C4-2B (cell line): Measurements from ENCODE around the gene FNIP2.

Experiments
- H3K27ac ChIP-seq: fragments of 450-650 bp; 2 replicates; pipeline ENCODE4 v1.5.1; 2017
- ZFX ChIP-seq: fragments of 450-650 bp; IDR thresholded peaks from 2 replicates; pipeline ENCODE4 v1.6.1; 2017
- TF ChIP-seq, protein P1 (sequence below): fragments of 450-650 bp; conservative IDR thresholded peaks from 2 replicates; pipeline ENCODE4 v1.5.1; 2017; ENCODE audit warnings: mild to moderate bottlenecking

FNIP2 gene

DNA sequence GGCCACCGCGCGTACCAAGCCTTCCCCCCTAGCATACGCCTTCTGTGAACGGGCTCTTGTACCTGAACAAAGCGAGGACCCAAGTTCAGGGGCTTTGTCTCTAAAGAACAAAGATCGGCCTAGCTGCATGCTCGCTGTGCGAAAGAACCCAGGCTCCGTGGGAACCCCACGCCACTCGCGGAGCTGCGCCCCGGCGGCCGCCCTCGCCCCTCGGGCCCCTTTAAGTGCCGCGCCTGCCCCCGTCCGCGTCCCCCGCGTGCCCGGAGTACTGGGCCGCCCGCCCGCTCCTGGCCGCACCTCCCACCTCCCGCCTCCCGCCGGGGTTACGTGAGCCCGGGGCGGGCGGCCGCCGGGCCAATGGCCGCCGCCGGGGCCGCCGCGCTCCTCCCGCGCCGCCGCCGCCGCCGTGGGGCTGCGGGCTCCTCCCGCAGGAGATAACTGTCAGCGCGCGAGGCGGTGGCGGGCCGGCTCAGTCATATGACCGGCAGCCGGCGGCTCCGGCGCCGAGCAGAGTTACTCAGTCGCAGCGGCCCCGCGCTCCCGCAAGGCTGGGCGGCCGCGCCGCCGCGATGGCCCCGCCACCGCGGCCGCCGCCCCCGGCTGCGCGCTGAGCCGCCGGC is at the start of gene FNIP2:
Gene FNIP2, plus strand, starts transcription at position 472 of the 620 bp plus-strand sequence. CDS start 187 bp downstream, outside the sequence.
- TF ChIP-seq, protein P1, sequence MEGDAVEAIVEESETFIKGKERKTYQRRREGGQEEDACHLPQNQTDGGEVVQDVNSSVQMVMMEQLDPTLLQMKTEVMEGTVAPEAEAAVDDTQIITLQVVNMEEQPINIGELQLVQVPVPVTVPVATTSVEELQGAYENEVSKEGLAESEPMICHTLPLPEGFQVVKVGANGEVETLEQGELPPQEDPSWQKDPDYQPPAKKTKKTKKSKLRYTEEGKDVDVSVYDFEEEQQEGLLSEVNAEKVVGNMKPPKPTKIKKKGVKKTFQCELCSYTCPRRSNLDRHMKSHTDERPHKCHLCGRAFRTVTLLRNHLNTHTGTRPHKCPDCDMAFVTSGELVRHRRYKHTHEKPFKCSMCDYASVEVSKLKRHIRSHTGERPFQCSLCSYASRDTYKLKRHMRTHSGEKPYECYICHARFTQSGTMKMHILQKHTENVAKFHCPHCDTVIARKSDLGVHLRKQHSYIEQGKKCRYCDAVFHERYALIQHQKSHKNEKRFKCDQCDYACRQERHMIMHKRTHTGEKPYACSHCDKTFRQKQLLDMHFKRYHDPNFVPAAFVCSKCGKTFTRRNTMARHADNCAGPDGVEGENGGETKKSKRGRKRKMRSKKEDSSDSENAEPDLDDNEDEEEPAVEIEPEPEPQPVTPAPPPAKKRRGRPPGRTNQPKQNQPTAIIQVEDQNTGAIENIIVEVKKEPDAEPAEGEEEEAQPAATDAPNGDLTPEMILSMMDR = peak; percentile 15
- TF ChIP-seq ZFX = 0 out of 2 replicates have a peak, but pooled peaks have one; percentile 25
- H3K27ac ChIP-seq = peak within 1 kb of the TSS; percentile 69

DNA sequence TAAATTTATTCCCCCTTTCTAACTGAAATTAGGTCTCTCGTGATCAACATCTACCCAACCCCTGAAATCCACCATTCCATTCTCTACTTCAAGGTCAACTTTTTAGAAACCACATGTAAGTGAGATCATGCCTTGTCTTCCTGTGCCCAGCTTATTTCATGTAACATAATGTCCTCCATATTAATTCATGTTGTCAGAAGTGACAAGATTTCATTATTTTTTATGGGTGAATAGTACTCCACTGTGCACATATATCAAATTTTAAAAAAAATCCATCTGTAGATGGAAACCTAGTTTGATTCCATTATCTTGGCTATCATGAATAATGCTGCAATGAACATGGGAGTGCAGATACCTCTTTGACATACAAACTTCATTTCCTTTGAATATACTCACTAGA is 47.1 kb upstream of the FNIP2 start:
- TF ChIP-seq, protein P1 = no peak
- no peak for TF ChIP-seq ZFX
- H3K27ac ChIP-seq = no peak overlapping the region

DNA sequence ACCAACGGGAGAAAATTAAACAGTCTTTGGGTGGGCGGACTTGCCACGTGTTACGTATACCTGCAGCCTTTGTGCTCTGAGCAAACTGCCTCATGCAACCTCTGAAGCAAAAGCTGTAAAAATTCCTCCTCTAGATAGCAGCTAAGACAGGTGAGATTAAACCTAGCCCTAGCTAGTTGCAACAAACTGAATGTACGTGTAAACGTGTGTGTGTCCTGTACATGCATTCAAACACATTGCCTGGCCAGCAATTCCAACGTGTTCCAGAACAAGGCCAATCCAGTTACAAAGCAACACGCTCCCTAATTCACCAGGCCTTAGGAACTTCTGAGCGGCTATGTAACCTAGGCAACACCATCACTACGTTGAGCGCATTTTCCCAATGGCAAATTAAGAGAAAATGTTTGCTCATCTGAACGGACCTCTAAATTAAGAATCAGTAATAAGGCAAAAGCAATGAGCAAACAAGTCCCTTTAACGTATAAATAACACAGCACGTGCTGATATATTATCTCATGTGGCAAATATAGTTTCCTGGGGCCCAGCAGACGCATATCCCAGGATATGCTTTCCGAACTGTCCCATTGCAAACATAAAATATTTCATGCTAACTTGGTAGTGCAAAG is 46.4 kb upstream of the FNIP2 start:
- TF ChIP-seq, protein P1 = no peak
- peak; percentile 6; the same call in 1 of the 2 replicates for TF ChIP-seq ZFX
- peak overlapping the region; percentile 80 for H3K27ac ChIP-seq

DNA sequence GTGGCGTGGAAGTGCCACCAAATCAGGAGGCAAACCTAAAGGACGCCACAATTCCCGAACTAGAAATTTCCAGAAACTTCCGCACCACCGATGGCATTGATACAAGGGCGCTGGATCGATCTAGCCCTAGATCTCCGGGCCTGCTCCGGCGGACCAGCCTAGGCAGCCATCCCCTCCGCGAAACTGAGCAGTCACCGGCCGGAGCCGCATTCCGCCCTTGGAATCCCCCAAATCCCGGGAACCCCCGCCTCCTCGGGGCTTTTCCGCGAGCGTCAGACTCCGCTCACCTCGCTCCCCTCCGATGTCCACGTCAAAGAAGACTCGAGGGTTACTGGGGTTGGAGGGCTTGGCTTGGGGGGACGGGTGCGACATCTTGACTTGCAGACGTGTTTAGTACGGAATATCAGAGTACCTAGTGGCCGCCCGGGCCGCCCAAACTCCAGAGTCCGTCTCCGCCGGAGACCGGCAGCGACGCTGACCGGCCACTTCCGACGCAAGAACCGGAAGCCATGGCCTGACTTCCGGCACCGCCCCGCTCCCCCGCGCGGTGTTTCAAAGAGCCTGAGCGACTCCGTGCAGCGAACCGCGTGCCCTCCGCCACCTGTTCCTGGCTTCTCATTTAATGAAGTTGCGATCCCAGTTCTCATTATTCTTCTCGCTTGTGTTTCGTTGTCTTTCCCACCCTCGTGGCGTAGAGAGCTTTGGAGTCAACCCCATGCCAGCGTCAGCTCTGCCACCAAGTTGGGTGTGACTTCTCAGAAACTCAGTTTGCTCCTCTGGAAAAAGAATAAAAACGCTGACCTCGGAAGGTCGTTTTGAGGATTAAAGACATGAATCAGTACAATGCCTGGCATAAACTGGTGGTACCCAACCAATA is 45.7 kb upstream of the FNIP2 start, which contains the start of gene PPID:
Gene PPID, minus strand, starts transcription at position 480 of the 877 bp plus-strand sequence. Its CDS starts 108 bp downstream, at position 372.
- TF ChIP-seq, protein P1 = no peak
- peak; percentile 25 for TF ChIP-seq ZFX
- peak within 1 kb of the TSS; percentile 80 for H3K27ac ChIP-seq

DNA sequence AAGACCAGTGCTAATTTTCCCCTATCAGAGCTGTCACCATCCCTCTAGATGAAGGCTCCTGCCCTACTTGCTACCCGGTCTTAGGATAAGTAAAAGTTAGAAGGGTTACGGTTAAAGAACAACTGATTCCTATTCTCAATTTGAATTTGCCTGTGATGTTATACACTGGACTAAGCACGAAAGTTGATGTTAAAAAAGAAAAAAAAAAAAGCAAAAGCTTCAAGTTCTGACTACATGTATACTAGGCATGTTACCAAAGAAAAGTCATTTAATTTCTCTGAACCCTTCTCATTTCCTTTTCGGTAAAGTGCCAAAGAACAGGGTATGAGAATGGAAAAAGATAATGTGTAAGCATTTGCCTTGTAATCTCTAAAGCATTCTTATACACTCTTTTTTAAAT is 44.2 kb upstream of the FNIP2 start:
- H3K27ac ChIP-seq = no peak overlapping the region

DNA sequence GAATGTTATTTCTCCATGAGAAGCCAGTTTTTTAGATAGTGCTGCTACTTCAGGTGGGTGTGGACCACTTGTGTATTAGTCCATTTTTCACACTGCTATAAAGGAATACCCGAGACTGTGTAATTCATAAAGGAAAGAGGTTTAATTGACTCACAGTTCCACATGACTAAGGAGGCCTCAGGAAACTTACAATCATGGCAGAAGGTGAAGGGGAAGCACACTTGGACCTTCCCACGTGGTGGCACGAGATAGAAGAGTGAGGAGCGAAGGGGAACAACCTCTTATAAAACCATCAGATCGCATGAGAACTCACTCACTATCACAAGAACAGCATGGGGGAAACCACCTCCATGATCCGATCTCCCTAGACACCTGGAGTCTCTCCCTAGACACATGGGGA is 42.2 kb upstream of the FNIP2 start:
- TF ChIP-seq ZFX = no peak
- H3K27ac ChIP-seq = no peak overlapping the region

More for the DNA sequence above, 44.2 kb upstream of the FNIP2 start:
- TF ChIP-seq, protein P1 = no peak
- no peak for TF ChIP-seq ZFX

DNA sequence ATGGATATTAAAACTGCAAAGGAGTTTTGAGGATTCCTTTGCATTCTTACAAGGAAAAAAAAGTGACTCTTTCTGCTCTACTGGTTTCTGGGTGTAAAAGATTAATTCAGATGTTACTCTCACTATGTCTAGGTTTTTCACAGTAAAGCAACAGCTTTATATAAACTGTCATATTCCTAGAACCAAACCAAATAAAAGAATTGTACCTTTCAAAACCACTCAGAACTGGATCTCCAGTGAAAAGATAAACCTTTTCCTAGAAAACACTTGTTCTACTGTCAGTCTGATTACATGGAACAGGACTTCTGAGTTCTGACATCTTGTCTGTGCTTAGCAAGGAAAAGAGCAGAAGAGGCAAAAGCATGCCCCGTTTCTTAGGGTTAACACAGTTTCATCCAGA is 40.6 kb upstream of the FNIP2 start:
- H3K27ac ChIP-seq = no peak overlapping the region
- TF ChIP-seq, protein P1 = no peak
- no peak for TF ChIP-seq ZFX
